GM12891 (cell line): Measurements from ENCODE around the gene ZNF81.

Experiments used
- PAX5 ChIP-seq: IDR thresholded peaks from 2 replicates; pipeline ENCODE4 v1.6.1; 2011; ENCODE audit warnings: low read length, moderate library complexity, mild to moderate bottlenecking; ENCODE audit not compliant: insufficient read depth, severe bottlenecking
- POLR2A ChIP-seq: IDR thresholded peaks from 2 replicates; pipeline ENCODE4 v1.6.1; 2011; ENCODE audit warnings: low read depth, low read length, control low read depth
- POLR2AphosphoS5 ChIP-seq: IDR thresholded peaks from 2 replicates; pipeline ENCODE4 v1.6.1; 2011; ENCODE audit warnings: low read depth, low read length, control low read depth
- POU2F2 ChIP-seq: IDR thresholded peaks from 2 replicates; pipeline ENCODE4 v1.6.1; 2011; ENCODE audit warnings: low read depth, mild to moderate bottlenecking, control low read depth, low read length, moderate library complexity
- SPI1 ChIP-seq: IDR thresholded peaks from 2 replicates; pipeline ENCODE4 v1.6.1; 2011; ENCODE audit warnings: low read depth, low read length, control low read depth
- TAF1 ChIP-seq: IDR thresholded peaks from 2 replicates; pipeline ENCODE4 v1.6.1; 2011; ENCODE audit warnings: low read depth, low read length, control low read depth

DNA sequence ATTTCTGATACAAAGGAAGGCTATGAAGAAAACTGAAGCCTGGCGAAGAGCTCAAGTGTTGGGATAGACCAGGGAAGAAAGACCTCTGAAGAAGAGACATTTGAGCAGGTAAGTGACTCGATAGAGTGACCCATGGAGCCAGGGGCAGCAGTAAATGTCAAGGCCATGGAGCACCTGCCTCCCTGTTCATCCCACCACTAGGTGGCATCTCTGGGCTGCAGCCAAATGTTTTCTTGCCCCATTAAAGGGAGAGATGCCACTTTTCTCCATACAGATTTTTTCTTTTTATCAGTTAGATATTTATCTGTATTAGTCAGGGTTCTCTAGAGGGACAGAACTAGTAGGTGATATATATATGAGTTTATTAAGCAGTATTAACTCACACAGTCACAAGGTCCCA lies 4.9 kb upstream of the ZNF81 start:
- TF ChIP-seq POLR2A (no peak), POLR2AphosphoS5 (no peak), TAF1 (no peak), SPI1 (no peak), PAX5 (no peak), POU2F2 (no peak)
